WTC11 (cell line): ENCODE results near the gene FCRL5. TPM values are rescaled to one million over a fixed set of nuclear protein-coding genes. Genes with fewer than 3 reads are reported as not detected.
"Not testable (repeated sequence)": the region's sequence is repeated elsewhere in the genome, so short reads cannot be mapped to it uniquely, and the experiment has no call there.

Experiments
- ATAC-seq: fragments of 200-7000 bp; cut with Tn5 transposase; 2 replicates; pipeline ENCODE4 v1.10.0; 2021; ENCODE audit warnings: mild to moderate bottlenecking, moderate library complexity
- CTCF ChIA-PET: fragments of 300-600 bp; sonication (Branson Sonifier 250); formaldehyde crosslinking; loops from one replicate; lab custom pipeline; 2021; ENCODE audit warnings: antibody characterized with exemption; lab: Charles Lee
- POLR2A ChIA-PET: fragments of 350-600 bp; sonication (Branson Sonifier 250); formaldehyde crosslinking; loops from one replicate; lab custom pipeline; 2021; ENCODE audit warnings: antibody characterized with exemption; lab: Charles Lee
- DNase-seq: peaks from one replicate; pipeline ENCODE4 v3.0.0; 2021; ENCODE audit warnings: low spot score
- H3K27ac Mint-ChIP-seq: 2 replicates; pipeline ENCODE4 v1.8.0; 2021; ENCODE audit warnings: mixed read lengths
- H3K27me3 Mint-ChIP-seq: 2 replicates; pipeline ENCODE4 v1.8.0; 2021; ENCODE audit warnings: low read depth, mild to moderate bottlenecking, moderate library complexity, mixed read lengths
- H3K36me3 Mint-ChIP-seq: 2 replicates; pipeline ENCODE4 v1.8.0; 2021; ENCODE audit warnings: mixed read lengths
- H3K4me1 Mint-ChIP-seq: 2 replicates; pipeline ENCODE4 v1.8.0; 2022; ENCODE audit warnings: mixed read lengths
- H3K4me3 Mint-ChIP-seq: 2 replicates; pipeline ENCODE4 v1.8.0; 2021; ENCODE audit warnings: mild to moderate bottlenecking, moderate library complexity, mixed read lengths
- H3K9me3 Mint-ChIP-seq: 2 replicates; pipeline ENCODE4 v1.8.0; 2021; ENCODE audit warnings: mixed read lengths
- AFF4 ChIP-seq: sonication (generic); formaldehyde crosslinking; IDR thresholded peaks from 2 replicates; pipeline ENCODE4 v1.8.1; 2023; ENCODE audit warnings: mild to moderate bottlenecking, missing genetic modification reagents, borderline replicate concordance
- CBFB ChIP-seq: sonication (generic); formaldehyde crosslinking; IDR thresholded peaks from 2 replicates; pipeline ENCODE4 v1.8.1; 2022; ENCODE audit warnings: mild to moderate bottlenecking, low read depth, missing genetic modification reagents
- CTCF ChIP-seq: fragments of 200-600 bp; IDR thresholded peaks from 2 replicates; pipeline ENCODE4 v1.8.0; 2022; ENCODE audit warnings: antibody characterized with exemption
- E2F1 ChIP-seq: sonication (generic); formaldehyde crosslinking; IDR thresholded peaks from 2 replicates; pipeline ENCODE4 v1.8.0; 2022; ENCODE audit warnings: mild to moderate bottlenecking, missing genetic modification reagents
- ERG ChIP-seq: fragments of 250-450 bp; sonication (Bioruptor Pico); IDR thresholded peaks from 2 replicates; pipeline ENCODE4 v1.8.0; 2021; ENCODE audit warnings: mild to moderate bottlenecking
- GRHL2 ChIP-seq: fragments of 250-450 bp; sonication (Bioruptor Pico); IDR thresholded peaks from 2 replicates; pipeline ENCODE4 v1.8.0; 2022; ENCODE audit warnings: mild to moderate bottlenecking, moderate library complexity; ENCODE audit not compliant: insufficient replicate concordance, severe bottlenecking
- JUN ChIP-seq: sonication (generic); formaldehyde crosslinking; IDR thresholded peaks from 2 replicates; pipeline ENCODE4 v1.8.0; 2023; ENCODE audit warnings: mild to moderate bottlenecking, missing genetic modification reagents
- NFE2L1 ChIP-seq: sonication (generic); formaldehyde crosslinking; IDR thresholded peaks from 2 replicates; pipeline ENCODE4 v1.8.1; 2023; ENCODE audit warnings: missing genetic modification reagents
- NFYB ChIP-seq: sonication (generic); formaldehyde crosslinking; conservative IDR thresholded peaks from 2 replicates; pipeline ENCODE4 v1.8.0; 2022; ENCODE audit warnings: low read depth, missing genetic modification reagents
- NR2C2 ChIP-seq: sonication (generic); formaldehyde crosslinking; IDR thresholded peaks from 2 replicates; pipeline ENCODE4 v1.8.0; 2022; ENCODE audit warnings: mild to moderate bottlenecking, missing genetic modification reagents
- NR3C1 ChIP-seq: sonication (generic); formaldehyde crosslinking; conservative IDR thresholded peaks from 2 replicates; pipeline ENCODE4 v1.8.1; 2023; ENCODE audit warnings: low read depth, mild to moderate bottlenecking, missing genetic modification reagents
- PRRX2 ChIP-seq: fragments of 250-450 bp; sonication (Bioruptor Pico); IDR thresholded peaks from 2 replicates; pipeline ENCODE4 v1.8.0; 2021; ENCODE audit warnings: mild to moderate bottlenecking
- SMAD3 ChIP-seq: sonication (generic); formaldehyde crosslinking; IDR thresholded peaks from 2 replicates; pipeline ENCODE4 v1.8.0; 2022; ENCODE audit warnings: missing genetic modification reagents, mild to moderate bottlenecking, borderline replicate concordance
- ZBTB21 ChIP-seq: sonication (generic); formaldehyde crosslinking; IDR thresholded peaks from 2 replicates; pipeline ENCODE4 v1.8.1; 2023; ENCODE audit warnings: mild to moderate bottlenecking, missing genetic modification reagents, borderline replicate concordance
- ZNF219 ChIP-seq: sonication (generic); formaldehyde crosslinking; IDR thresholded peaks from 2 replicates; pipeline ENCODE4 v1.8.0; 2023; ENCODE audit warnings: missing genetic modification reagents, mild to moderate bottlenecking, borderline replicate concordance
- total RNA-seq: library from RNA; stranded (reverse); gene quantifications from 3 replicates; pipeline ENCODE4 v1.2.3, GENCODE V29; 2021

Gene FCRL5
- total RNA-seq, 1 experiment from 2014 or later = 0.70 TPM

GRCh38 chr1:157566484-157567300 lies 14.4 kb upstream of the FCRL5 start:
- TF ChIP-seq CTCF = no peak
- TF ChIP-seq NFE2L1 (CRISPR knock-in tag) = no peak
- no peak for TF ChIP-seq CBFB
- TF ChIP-seq NR2C2 (CRISPR knock-in tag) = no peak
- TF ChIP-seq AFF4 (CRISPR knock-in tag) = no peak
- TF ChIP-seq E2F1 (CRISPR knock-in tag) = no peak
- no peak for TF ChIP-seq SMAD3
- no peak for TF ChIP-seq ERG (CRISPR knock-in tag)
- no peak for TF ChIP-seq ZBTB21
- no peak for TF ChIP-seq ZNF219
- no peak for TF ChIP-seq GRHL2
- POLR2A ChIA-PET = no interaction called here
- H3K4me1 Mint-ChIP-seq = peaks cover 82% of the 10 kb centered on the region
- CTCF ChIA-PET = interaction anchor here (0.6 to 4.1 kb wide), 4 partner anchors 14 to 61 kb away, joined by 3 to 19 read pairs (median 5); no protein-coding TSS in a partner anchor
- ATAC-seq (peak; percentile 63), DNase-seq (no peak)
- H3K4me3 Mint-ChIP-seq = no peak overlapping the region
- no peaks in the 10 kb centered on the region for H3K36me3 Mint-ChIP-seq
- no peaks in the 10 kb centered on the region; the same call in 1 of the 2 replicates for H3K27me3 Mint-ChIP-seq
- no peaks in the 10 kb centered on the region for H3K9me3 Mint-ChIP-seq
- H3K27ac Mint-ChIP-seq = peak overlapping the region; percentile 68

DNA sequence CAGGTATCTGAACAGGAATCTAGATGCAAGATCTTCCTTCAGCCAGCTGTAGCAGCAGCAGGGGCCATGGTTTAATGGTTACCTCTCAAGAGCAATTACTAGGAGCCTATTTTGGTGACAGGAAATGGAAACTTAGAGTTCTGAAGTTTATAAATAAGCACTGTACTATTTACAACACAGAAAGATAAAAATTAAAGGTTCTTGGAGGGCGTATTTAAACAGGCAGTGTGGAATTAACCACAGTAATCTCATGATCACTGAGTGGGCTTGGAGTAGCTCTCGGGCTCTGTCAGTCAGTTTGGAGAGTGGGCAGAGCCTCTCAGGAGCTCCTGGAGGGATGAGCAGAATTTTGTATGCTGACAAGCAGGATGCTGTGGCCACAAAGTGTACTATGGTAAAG lies 10.2 kb upstream of the FCRL5 start:
- H3K27ac Mint-ChIP-seq = peak overlapping the region; percentile 6
- POLR2A ChIA-PET = no interaction called here
- TF ChIP-seq NR3C1 (no peak), PRRX2 (CRISPR knock-in tag) (no peak)
- TF ChIP-seq, all 79 proteins: peak for 0
- no peak for DNase-seq
- no peaks in the 10 kb centered on the region for H3K36me3 Mint-ChIP-seq
- H3K4me3 Mint-ChIP-seq = no peak overlapping the region
- CTCF ChIA-PET = interaction anchor here (1.0 to 2.9 kb wide), 2 partner anchors 18 to 57 kb away, joined by 4 to 17 read pairs; no protein-coding TSS in a partner anchor
- peak; percentile 41 for ATAC-seq
- no peaks in the 10 kb centered on the region; the same call in 1 of the 2 replicates for H3K27me3 Mint-ChIP-seq
- peaks cover 59% of the 10 kb centered on the region for H3K4me1 Mint-ChIP-seq
- H3K9me3 Mint-ChIP-seq = no peaks in the 10 kb centered on the region

GRCh38 chr1:157558119-157558518 lies 5.8 kb upstream of the FCRL5 start:
- no peak for ATAC-seq
- no peak for DNase-seq
- no peak for TF ChIP-seq ERG (CRISPR knock-in tag)
- TF ChIP-seq JUN (CRISPR knock-in tag) = no peak
- no peak for TF ChIP-seq NFYB (CRISPR knock-in tag)
- TF ChIP-seq, all 79 proteins: peak for 0
- H3K9me3 Mint-ChIP-seq = no peaks in the 10 kb centered on the region
- H3K4me1 Mint-ChIP-seq = peaks cover 19% of the 10 kb centered on the region
- H3K4me3 Mint-ChIP-seq = no peak overlapping the region
- CTCF ChIA-PET = interaction anchor here (0.7 kb wide), 1 partner anchor 37 kb away, joined by 3 read pairs; no protein-coding TSS in a partner anchor
- H3K27ac Mint-ChIP-seq = no peak overlapping the region
- H3K36me3 Mint-ChIP-seq = no peaks in the 10 kb centered on the region
- POLR2A ChIA-PET = no interaction called here
- no peaks in the 10 kb centered on the region; the same call in 1 of the 2 replicates for H3K27me3 Mint-ChIP-seq

DNA sequence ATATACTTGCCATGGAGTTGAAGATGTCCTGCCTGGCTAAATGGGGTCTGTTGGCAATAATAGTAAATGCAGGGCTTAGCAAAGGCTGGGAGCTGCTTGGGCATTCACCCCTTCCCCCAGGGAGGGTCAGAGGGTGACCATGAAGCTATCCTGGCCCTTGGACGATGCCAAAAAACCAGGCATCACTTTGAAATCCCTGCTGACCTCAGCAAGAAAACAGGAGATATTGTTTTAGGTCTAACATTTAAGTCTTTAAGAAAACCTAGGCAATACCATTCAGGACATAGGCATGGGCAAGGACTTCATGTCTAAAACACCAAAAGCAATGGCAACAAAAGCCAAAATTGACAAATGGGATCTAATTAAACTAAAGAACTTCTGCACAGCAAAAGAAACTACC lies 4.2 kb downstream of the FCRL5 start:
- H3K4me1 Mint-ChIP-seq, ATAC-seq, DNase-seq, H3K27me3 Mint-ChIP-seq, H3K4me3 Mint-ChIP-seq, H3K36me3 Mint-ChIP-seq, POLR2A ChIA-PET, H3K27ac Mint-ChIP-seq, H3K9me3 Mint-ChIP-seq, CTCF ChIA-PET: not testable (repeated sequence)
